NCI-H146 treated with DMSO at 0.1 percent for 48 hours (cell line): ENCODE data around the gene SLC35D1.
"Not testable (repeated sequence)": the region's sequence is repeated elsewhere in the genome, so short reads cannot be mapped to it uniquely, and the experiment has no call there.

Experiments
- DNase-seq: peaks from one replicate; lab custom pipeline; 2025; ENCODE audit not compliant: unreplicated experiment; lab: John Stamatoyannopoulos, UW

The SLC35D1 gene

GRCh38 chr1:66993076-66993475 lies 60.9 kb downstream of the SLC35D1 start:
- DNase-seq: no peak

DNA sequence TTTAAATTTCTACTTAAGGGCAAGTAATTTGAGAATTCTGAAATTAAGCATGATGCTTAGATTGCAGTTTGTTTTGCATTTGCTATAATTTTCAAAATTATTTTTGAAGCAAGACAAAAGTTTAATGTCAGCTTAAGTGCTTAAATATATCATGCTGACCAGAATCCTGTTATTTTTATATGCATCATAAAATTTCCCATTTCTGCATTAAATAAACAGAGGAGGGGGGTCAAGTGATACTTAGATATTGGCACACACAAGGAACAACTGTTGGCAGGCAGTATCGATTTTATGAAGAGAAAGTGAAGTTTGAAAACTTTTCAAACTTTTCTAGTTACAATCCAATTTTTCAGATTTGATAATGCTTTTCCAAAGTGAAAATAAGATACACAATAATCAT lies 68.1 kb downstream of the SLC35D1 start:
- DNase-seq: no peak

DNA sequence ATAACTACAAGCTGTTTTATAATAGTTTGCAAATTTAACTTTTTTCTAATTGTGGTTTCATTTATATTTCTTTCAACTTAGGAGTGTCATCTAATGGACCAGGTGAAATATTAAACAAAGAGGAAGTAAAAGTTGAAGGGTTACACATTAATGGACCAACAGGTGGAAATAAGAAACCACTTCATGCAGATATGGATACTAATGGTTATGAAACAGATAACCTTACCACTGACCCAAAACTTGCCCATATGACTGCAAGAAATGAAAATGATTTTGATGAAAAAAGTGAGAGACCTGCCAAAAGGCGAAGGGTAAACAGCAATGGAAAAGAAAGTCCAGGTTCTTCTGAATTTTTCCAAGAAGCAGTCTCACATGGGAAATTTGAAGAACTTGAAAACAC lies 69.5 kb downstream of the SLC35D1 start:
- DNase-seq: no peak

GRCh38 chr1:66982561-66983260 lies 71.2 kb downstream of the SLC35D1 start:
- no peak for DNase-seq

GRCh38 chr1:66981679-66982078 lies 72.3 kb downstream of the SLC35D1 start:
- DNase-seq: no peak

GRCh38 chr1:66980745-66981367 lies 73.1 kb downstream of the SLC35D1 start:
- DNase-seq: no peak

GRCh38 chr1:66979621-66980020 lies 74.3 kb downstream of the SLC35D1 start:
- DNase-seq: not testable (repeated sequence)

- no peak for DNase-seq
Measured at GRCh38 chr1:66978201-66978600, 75.7 kb downstream of the SLC35D1 start.

DNA sequence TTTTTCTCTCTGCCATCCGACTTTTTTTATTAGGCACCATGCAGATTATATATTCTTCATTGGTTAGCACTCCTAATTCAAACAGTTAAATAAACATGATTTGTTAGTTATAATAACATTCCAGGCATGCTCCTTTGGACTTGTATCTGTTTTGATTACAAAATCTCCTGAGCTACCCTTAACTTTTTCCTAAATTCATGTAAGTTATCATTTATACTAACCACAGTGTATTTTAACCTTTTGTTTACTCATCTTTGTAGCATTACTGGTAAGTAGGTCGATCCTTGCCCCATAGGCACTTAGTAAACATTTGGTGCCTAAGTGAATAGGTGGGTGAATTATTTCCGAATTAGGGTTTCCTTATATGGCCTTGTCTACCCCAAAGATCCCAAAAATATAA lies 85.4 kb downstream of the SLC35D1 start:
- no peak for DNase-seq

- DNase-seq: not testable (repeated sequence)
Measured at GRCh38 chr1:66966188-66966873, 87.6 kb downstream of the SLC35D1 start.

DNA sequence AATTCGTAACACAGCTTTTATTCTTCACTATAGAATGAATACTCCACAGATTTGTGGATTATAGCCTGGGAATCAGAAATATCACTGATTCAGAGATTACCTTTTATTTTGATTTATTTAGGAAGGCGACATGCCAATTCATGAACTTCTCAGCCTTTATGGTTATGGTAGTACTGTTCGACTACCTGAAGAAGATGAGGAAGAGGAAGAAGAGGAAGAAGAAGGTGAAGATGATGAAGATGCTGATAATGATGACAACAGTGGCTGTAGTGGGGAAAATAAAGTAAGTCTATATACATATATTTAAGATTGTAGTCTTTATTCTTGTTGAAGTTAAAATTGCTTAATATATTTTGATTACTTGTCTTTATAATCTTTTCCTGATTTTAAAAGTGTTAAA lies 96.0 kb downstream of the SLC35D1 start:
- DNase-seq: no peak

DNA sequence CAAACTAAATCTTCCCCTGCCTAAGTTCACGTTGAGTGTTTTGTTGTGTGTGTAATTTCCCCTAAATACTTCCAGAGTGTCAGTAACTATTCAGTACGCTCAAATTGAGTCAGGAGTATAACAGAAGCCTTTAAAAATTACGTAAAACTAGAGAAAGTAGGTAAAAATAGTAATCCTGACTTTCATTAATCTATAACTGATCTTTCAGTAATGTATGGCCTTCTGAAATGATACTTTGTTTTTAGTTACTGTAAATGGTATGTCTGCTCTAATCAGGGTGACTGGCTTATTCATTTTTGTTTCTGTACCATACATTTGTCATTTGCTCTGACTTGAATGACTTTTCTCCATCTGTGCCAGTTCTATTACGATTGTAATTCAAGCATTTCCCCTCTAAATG lies 99.7 kb downstream of the SLC35D1 start:
- DNase-seq: no peak

GRCh38 chr1:66951513-66951912 lies 102.4 kb downstream of the SLC35D1 start:
- DNase-seq: no peak
